GM06990 (cell line): ENCODE measurements around the gene STPG3.

Source experiments
- DNase-seq: peaks from one replicate; pipeline ENCODE4 v3.0.0-alpha.2; 2011; ENCODE audit not compliant: insufficient read length; ENCODE audit errors: extremely low read depth
- H3K27me3 ChIP-seq: replicated peaks from 2 replicates; pipeline ENCODE4 v1.6.0; 2011; ENCODE audit warnings: low read length; ENCODE audit not compliant: control insufficient read depth, insufficient read depth
- H3K36me3 ChIP-seq: 2 replicates; pipeline ENCODE4 v1.5.1; 2011; ENCODE audit warnings: low read length; ENCODE audit not compliant: control insufficient read depth, insufficient read depth
- H3K4me3 ChIP-seq: replicated peaks from 2 replicates; pipeline ENCODE4 v1.5.1; 2011; ENCODE audit warnings: low read depth, mild to moderate bottlenecking, control low read depth, low read length
- TF ChIP-seq, protein P1 (sequence below): IDR thresholded peaks from 2 replicates; pipeline ENCODE4 v1.5.1; 2011; ENCODE audit warnings: low read length, control low read depth, mild to moderate bottlenecking, inconsistent platforms; ENCODE audit not compliant: insufficient read depth, poor library complexity, severe bottlenecking

The STPG3 gene

DNA sequence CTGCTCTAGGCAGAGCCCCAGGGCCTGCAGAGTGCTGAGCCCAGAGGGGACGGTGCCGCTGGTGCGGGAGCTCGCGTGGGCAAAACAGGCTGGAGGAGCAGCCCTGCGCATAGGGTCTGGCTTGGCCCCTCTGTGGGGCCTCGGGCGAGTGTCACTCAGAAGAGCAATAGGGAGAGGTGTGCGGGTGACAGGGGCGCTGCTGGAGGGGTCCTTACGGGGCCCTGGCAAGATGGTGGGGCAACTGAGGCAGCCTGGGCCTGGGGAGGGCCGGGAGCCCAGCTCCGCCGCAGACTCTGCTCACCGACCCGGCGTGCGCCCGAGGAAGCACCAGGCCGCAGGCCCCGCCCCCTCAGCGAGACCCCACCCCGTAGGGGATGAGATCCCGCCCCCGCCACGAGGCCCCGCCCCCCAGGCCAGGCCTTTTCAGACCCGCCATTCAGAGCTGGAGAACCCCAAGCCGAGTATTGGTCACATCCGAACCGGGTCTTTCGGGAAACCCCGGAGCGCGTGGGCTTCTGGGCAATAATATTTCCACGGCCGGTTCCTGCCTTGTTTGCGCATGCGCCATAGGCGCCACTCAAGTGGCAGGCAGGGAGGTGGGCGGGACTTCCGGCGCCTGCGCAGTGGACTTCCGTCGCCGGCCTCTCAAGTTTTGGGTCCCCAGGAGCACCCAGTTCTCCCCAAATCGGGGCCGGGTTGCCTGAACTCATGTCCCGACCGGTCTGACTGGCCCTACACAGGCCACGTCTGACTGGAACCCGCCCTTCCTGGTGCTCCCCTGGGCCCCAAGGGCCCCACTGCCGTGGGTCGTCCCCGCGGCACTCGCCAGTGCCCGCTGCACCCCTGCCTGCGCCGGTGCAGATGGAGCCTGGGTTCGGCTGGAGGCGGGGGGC, 27.8 kb upstream of the STPG3 start:
- H3K36me3 ChIP-seq, result no peaks in the 10 kb centered on the region; the same call in 1 of the 2 replicates
- H3K4me3 ChIP-seq, result peak overlapping the region; percentile 84
- no peaks in the 10 kb centered on the region for H3K27me3 ChIP-seq
- peak; percentile 96 for DNase-seq
- TF ChIP-seq, protein P1, sequence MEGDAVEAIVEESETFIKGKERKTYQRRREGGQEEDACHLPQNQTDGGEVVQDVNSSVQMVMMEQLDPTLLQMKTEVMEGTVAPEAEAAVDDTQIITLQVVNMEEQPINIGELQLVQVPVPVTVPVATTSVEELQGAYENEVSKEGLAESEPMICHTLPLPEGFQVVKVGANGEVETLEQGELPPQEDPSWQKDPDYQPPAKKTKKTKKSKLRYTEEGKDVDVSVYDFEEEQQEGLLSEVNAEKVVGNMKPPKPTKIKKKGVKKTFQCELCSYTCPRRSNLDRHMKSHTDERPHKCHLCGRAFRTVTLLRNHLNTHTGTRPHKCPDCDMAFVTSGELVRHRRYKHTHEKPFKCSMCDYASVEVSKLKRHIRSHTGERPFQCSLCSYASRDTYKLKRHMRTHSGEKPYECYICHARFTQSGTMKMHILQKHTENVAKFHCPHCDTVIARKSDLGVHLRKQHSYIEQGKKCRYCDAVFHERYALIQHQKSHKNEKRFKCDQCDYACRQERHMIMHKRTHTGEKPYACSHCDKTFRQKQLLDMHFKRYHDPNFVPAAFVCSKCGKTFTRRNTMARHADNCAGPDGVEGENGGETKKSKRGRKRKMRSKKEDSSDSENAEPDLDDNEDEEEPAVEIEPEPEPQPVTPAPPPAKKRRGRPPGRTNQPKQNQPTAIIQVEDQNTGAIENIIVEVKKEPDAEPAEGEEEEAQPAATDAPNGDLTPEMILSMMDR, result no peak

DNA sequence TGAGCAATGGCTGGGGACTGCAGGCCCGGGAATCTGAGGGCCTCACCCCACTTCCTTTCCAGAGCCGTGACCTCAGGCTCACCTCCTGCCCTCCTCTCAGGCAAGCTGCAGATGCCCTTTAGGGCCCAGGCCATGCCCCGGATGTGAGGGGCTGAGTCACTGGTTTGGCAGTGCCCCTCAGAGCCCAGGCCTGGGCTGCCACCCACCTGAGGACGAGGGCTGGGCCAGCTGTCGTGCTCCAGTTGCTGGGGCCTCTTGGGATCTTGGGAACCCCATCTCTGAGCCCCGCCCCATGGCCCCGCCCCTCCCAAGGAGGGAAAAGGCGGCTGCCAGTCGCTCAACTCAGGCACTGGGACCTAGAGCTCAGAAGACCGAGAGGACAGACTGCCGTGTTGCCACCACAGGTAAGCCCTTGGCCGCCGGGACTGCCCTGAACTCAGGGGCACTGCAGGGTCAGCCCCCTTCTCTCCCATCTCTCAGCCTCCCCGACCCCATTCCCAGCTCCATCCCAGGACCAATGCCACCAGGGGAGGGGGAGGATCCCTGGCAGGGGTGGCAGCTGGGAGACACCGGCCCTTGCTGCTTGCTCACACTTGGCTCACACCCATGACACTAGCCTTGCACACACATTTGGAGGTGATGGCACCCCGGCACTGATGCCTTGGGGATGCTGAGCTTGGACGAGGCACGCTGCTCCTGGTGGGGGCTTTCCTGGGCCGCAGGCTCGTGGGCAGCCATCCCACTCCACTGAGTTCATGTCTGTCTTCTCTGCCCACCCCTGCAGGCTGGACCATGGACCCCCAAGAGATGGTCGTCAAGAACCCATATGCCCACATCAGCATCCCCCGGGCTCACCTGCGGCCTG, 26.0 kb upstream of the STPG3 start, which contains the start of gene CYSRT1:
Gene CYSRT1 (plus strand): TSS at position 345 of the 865 bp plus-strand sequence. CDS start 448 bp downstream, at position 793.
- TF ChIP-seq, protein P1, result no peak
- DNase-seq, result no peak

DNA sequence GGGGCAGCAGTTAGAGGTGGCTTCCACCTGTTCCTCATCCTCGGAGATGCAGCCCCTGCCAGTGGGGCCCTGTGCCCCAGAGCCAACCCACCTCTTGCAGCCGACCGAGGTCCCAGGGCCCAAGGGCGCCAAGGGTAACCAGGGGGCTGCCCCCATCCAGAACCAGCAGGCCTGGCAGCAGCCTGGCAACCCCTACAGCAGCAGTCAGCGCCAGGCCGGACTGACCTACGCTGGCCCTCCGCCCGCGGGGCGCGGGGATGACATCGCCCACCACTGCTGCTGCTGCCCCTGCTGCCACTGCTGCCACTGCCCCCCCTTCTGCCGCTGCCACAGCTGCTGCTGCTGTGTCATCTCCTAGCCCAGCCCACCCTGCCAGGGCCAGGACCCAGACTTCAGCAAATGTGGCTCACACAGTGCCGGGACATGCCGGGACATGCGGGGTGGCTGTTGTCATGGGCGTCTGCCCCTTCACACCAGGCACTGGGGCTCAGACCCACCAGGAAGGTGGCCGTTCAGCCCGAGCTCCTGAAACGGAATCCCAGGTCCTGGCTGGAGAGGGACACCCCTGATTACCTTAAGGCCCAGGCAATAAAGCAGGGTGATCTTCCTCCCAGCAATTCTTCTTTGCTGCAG, 25.3 kb upstream of the STPG3 start:
- DNase-seq, result no peak
- no peak overlapping the region for H3K4me3 ChIP-seq
- H3K36me3 ChIP-seq, result no peaks in the 10 kb centered on the region
- no peaks in the 10 kb centered on the region; the same call in 1 of the 2 replicates for H3K27me3 ChIP-seq
- TF ChIP-seq, protein P1, result no peak

More for the DNA sequence above, 26.0 kb upstream of the STPG3 start, which contains the start of gene CYSRT1:
- H3K4me3 ChIP-seq, result peak within 1 kb of the TSS; percentile 84
- no peaks in the 10 kb centered on the region; the same call in 1 of the 2 replicates for H3K27me3 ChIP-seq
- H3K36me3 ChIP-seq, result no peaks in the 10 kb centered on the region

DNA sequence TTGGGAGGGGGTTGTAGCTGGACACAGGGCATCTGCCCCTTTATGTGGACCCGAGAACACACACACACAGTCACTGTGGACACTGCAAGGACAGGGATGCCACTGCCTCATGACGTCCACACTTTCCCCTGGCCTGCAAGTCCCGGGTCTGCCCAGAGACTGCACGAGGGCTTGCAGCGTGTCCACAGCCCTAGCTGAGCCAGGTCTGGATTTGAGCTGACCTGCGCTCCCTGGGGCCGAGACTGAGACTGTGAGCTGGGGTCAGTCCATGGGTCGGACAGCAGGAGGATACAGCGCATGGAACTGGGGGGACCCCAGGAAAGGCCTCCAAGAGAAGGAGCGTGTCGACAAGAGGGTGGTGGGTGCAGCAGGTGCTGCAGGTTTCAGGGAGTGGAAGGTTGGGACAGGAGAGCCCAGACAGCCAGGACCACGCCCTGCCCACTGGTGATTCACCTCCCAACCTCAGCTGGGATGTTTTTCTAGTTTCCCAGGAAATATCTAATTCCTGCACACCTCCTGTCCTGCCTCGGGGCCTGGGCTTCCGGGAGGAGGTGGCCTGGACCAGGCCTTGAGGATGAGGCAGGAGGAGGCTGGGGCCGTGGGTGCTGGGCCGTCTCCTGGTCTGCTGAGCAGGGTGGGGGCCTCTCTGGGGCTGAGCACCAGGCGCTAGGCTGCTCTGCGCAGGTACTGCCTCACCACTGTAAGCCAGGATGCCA, 24.6 kb upstream of the STPG3 start:
- Histone ChIP-seq H3K27me3 (no peaks in the 10 kb centered on the region; the same call in 1 of the 2 replicates), H3K4me3 (no peak overlapping the region), H3K36me3 (no peaks in the 10 kb centered on the region)
- no peak for DNase-seq
- TF ChIP-seq, protein P1, result no peak
